ENCODE data around the gene CAPNS1. TPM values are rescaled to one million over a fixed set of nuclear protein-coding genes. Genes with fewer than 3 reads are reported as not detected.

The CAPNS1 gene
- total RNA-seq, 1 donor from 2014 or later = 431 TPM

DNA sequence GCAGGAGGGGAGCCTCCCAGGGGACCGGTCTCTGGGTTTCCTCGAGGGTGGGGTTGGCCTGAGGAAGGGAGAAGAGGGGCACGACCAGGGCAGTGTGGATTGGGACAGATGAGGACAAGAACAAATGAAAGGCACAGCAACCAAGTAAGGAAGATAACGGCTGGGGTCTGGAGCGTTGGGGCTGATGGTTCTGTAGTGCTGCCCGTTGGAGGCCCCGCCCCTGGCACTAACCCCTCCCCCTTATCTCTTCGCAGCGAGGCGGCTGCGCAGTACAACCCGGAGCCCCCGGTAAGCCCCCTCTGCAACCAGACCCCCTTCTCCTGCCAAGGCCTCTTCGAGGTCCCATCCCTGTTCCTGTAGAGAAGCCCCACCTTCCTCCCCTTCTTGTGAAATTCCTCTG lies 2.2 kb downstream of the CAPNS1 start:
- H3K4me3 Mint-ChIP-seq (ENCODE audit: low read depth) = no peak overlapping the region
- no peak overlapping the region for H3K27ac Mint-ChIP-seq
- intact Hi-C loops (cut with micrococcal nuclease) = no loop called here

DNA sequence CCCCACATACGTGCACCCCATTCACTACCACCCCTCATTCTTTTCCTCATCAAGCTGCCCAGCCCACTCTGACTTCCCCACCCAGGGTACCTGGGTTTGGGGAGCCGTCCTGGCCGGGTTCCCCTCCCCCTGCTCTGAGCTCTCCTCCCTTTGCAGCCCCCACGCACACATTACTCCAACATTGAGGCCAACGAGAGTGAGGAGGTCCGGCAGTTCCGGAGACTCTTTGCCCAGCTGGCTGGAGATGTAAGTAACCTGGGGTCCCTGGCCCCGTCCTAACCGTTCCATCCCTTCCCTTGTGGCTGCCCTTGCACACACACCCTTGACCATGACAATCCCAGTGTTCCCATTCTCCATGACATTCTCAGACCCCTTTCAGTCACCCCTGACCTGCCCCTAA lies 2.6 kb downstream of the CAPNS1 start:
- Mint-ChIP-seq H3K4me3 (ENCODE audit: low read depth) (peak overlapping the region; percentile 48), H3K4me1 (ENCODE audit: low read depth) (peaks cover 15% of the 10 kb centered on the region), H3K9me3 (no peaks in the 10 kb centered on the region), H3K36me3 (ENCODE audit: low read depth) (peaks cover 57% of the 10 kb centered on the region), H3K27me3 (ENCODE audit: low read depth) (no peaks in the 10 kb centered on the region), H3K27ac (no peak overlapping the region)
- intact Hi-C loops (cut with micrococcal nuclease) = no loop called here
- DNase-seq (ENCODE audit: low spot score) = no peak

More for the DNA sequence above, 2.2 kb downstream of the CAPNS1 start:
- Mint-ChIP-seq H3K9me3 (no peaks in the 10 kb centered on the region), H3K27me3 (ENCODE audit: low read depth) (no peaks in the 10 kb centered on the region), H3K4me1 (ENCODE audit: low read depth) (peaks cover 15% of the 10 kb centered on the region), H3K36me3 (ENCODE audit: low read depth) (peaks cover 54% of the 10 kb centered on the region)
- DNase-seq (ENCODE audit: low spot score) = no peak

DNA sequence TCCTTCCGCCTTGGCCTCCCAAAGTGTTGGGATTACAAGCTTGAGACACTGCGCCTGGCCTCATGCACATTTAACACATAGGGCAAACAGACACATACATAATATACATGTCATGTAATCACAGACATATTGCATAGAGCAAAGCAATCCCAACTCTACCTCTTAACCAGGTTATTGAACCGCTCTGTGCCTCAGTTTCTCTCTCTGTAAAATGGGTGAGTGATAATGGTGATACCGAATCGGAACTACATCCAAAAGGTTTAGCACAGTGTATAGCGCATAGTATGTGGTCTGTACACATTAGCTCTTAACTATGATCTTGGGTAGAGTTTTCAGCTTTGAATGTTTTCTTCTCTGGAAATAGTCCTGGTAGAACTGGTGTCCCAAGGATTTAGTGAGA lies 4.8 kb downstream of the CAPNS1 start:
- DNase-seq (ENCODE audit: low spot score) = no peak

DNA sequence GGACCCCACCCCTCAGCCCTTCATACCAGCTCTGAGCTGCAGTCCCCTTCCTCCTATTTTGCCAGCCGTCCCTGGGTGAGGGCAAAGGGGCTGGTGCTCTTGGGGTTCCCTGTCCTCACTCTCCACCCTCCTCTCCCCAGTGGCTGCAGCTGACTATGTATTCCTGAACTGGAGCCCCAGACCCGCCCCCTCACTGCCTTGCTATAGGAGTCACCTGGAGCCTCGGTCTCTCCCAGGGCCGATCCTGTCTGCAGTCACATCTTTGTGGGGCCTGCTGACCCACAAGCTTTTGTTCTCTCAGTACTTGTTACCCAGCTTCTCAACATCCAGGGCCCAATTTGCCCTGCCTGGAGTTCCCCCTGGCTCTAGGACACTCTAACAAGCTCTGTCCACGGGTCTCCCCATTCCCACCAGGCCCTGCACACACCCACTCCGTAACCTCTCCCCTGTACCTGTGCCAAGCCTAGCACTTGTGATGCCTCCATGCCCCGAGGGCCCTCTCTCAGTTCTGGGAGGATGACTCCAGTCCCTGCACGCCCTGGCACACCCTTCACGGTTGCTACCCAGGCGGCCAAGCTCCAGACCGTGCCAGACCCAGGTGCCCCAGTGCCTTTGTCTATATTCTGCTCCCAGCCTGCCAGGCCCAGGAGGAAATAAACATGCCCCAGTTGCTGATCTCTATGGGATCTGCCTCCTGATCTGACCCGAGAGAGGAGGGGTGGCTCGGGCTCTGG lies 10.0 kb downstream of the CAPNS1 start:
- H3K27ac Mint-ChIP-seq = no peak overlapping the region
- H3K9me3 Mint-ChIP-seq = no peaks in the 10 kb centered on the region

More for the DNA sequence above, 4.8 kb downstream of the CAPNS1 start:
- H3K36me3 Mint-ChIP-seq (ENCODE audit: low read depth) = peaks cover 75% of the 10 kb centered on the region
- H3K4me1 Mint-ChIP-seq (ENCODE audit: low read depth) = peaks cover 16% of the 10 kb centered on the region
- no peak overlapping the region for H3K4me3 Mint-ChIP-seq (ENCODE audit: low read depth)
- no peak overlapping the region for H3K27ac Mint-ChIP-seq
- intact Hi-C loops (cut with micrococcal nuclease) = no loop called here
- no peaks in the 10 kb centered on the region for H3K9me3 Mint-ChIP-seq
- no peaks in the 10 kb centered on the region for H3K27me3 Mint-ChIP-seq (ENCODE audit: low read depth)

DNA sequence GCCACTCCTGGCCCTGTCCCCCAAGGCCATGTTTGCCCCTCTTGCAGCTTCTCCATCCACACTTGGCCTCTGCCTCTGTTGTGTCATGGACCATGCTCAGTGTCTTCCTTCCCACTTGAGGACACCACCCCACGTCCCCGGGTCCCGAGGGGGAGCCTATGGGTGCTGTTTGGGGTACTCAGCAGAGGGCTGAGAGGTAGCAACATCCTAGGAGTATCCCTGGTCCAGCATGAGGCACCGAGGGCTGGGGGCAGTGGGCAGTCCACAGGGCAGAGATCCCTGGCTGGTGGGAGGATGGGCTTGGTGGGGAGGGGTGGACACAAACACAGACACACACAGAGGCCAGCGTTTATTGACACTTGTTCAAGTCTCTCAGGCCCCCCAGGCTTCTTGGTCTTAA lies 10.7 kb downstream of the CAPNS1 start:
- intact Hi-C loops (cut with micrococcal nuclease) = no loop called here
- Mint-ChIP-seq H3K9me3 (no peaks in the 10 kb centered on the region), H3K4me3 (ENCODE audit: low read depth) (no peak overlapping the region), H3K27me3 (ENCODE audit: low read depth) (no peaks in the 10 kb centered on the region), H3K4me1 (ENCODE audit: low read depth) (peaks cover 3% of the 10 kb centered on the region), H3K27ac (no peak overlapping the region), H3K36me3 (ENCODE audit: low read depth) (peaks cover 51% of the 10 kb centered on the region)
- DNase-seq (ENCODE audit: low spot score) = no peak

More for the DNA sequence above, 10.0 kb downstream of the CAPNS1 start:
- H3K4me1 Mint-ChIP-seq (ENCODE audit: low read depth) = peaks cover 3% of the 10 kb centered on the region
- H3K27me3 Mint-ChIP-seq (ENCODE audit: low read depth) = no peaks in the 10 kb centered on the region
- intact Hi-C loops (cut with micrococcal nuclease) = no loop called here
- peaks cover 57% of the 10 kb centered on the region for H3K36me3 Mint-ChIP-seq (ENCODE audit: low read depth)
- H3K4me3 Mint-ChIP-seq (ENCODE audit: low read depth) = no peak overlapping the region
- no peak for DNase-seq (ENCODE audit: low spot score)

DNA sequence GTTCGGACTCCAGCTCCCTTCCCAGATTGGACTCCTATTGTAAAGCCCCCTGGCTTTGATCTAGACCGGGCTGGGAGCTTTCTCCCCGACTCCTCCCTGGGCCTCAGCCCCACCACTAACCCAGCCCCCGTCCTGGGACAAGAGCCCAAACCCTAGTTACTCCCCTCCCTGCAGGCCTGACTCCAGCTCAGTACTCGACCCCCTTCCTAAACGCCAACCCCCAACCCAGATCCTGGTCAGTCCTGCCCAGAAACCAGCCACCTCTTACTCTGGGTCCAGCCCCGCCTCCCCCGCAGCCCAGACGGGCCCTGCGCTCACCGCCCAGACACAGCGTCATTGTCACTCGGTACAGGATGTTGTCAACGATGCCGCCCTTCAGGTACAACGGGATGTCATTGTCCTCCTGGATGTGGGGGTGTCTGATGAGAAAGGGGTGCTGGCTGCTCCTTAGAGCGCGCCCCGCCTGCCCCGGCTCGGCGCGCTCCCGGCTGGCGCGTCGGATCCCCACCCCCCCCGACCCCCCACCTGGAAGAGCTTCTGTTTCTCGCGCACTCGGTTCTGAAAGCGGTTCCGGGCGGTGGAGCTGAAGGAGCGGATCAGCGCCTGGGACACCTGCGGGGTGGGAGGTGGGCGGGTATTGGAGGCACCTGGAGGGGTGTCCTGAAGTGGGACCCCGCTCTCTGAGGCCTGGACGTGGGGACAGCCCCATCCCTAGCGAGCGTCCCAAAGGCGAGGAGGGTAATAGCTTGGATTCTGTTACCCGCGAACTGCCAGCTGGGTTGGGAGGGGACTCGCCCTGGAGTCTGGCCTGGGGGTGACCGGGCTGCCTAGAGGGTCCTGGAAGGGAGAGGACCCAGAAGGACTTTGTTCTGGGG lies 11.5 kb downstream of the CAPNS1 start:
- Mint-ChIP-seq H3K27me3 (ENCODE audit: low read depth) (no peaks in the 10 kb centered on the region), H3K4me1 (ENCODE audit: low read depth) (peaks cover 3% of the 10 kb centered on the region), H3K27ac (no peak overlapping the region), H3K36me3 (ENCODE audit: low read depth) (peaks cover 43% of the 10 kb centered on the region), H3K9me3 (no peaks in the 10 kb centered on the region), H3K4me3 (ENCODE audit: low read depth) (no peak overlapping the region)
- intact Hi-C loops (cut with micrococcal nuclease) = no loop called here
- DNase-seq (ENCODE audit: low spot score) = no peak

DNA sequence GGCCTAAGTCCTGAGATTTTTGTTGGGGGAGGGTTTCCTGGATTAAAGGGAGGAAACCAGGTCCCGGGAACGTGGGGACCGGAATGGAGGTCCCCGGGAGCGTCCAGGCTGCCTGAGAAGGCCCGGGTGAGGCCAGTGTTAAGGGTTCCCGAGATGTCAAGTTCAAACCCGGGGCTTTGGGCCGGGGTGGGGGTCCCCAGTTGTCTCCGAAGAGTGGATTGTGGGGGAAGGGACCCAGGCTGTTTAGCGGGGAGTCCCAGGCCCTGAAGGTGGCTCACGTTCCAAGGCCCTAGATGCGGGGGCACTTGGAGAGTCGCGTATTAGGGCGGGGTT lies 12.1 kb downstream of the CAPNS1 start:
- intact Hi-C loops (cut with micrococcal nuclease) = no loop called here
- Mint-ChIP-seq H3K27me3 (ENCODE audit: low read depth) (no peaks in the 10 kb centered on the region), H3K9me3 (no peaks in the 10 kb centered on the region), H3K4me1 (ENCODE audit: low read depth) (peaks cover 3% of the 10 kb centered on the region), H3K4me3 (ENCODE audit: low read depth) (no peak overlapping the region), H3K36me3 (ENCODE audit: low read depth) (peaks cover 37% of the 10 kb centered on the region), H3K27ac (no peak overlapping the region)
- DNase-seq (ENCODE audit: low spot score) = no peak

DNA sequence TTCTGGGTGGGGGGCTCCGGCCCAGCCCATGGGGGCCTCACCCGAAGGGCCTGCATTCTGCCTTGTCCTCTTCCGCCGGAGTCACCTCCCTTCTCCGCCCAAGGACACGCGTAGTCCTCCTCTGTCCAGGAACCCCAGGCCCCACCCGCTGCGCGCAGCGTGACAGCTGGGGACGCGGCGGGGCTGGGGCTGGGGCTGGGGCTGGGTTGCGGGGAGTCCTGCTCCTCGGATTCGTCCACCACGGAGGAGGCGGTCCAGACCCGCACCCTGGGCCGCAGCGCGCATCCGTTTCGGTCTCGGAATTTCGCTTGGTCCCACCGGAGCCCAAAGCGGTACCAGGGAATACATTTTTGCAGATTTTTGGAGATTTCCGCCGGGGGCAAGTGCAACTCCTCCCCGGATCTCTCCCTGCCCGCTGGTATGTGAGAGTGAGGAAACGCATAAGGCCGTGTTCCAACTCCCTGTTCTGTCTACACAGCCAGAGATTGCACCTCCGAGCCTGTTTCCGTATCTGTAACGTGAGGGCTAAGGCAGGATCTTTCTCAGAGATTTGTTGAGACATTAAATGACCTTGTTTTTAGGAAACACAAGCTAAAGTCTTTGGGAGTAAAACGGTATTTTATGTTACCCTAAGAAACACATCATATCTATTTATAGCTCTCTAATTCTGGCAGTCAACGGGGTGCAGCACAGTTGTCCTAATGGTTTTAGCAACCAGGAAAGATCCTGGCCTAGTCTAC lies 12.7 kb downstream of the CAPNS1 start, which contains the start of gene COX7A1:
Gene COX7A1, minus strand, starts transcription at position 96 of the 740 bp plus-strand sequence. Its CDS starts 40 bp downstream, at position 56.
- no peak for DNase-seq (ENCODE audit: low spot score)
- Mint-ChIP-seq H3K4me3 (ENCODE audit: low read depth) (no peak within 1 kb of the TSS), H3K27me3 (ENCODE audit: low read depth) (no peaks in the 10 kb centered on the region), H3K9me3 (no peaks in the 10 kb centered on the region), H3K27ac (no peak within 1 kb of the TSS), H3K36me3 (ENCODE audit: low read depth) (peaks cover 33% of the 10 kb centered on the region), H3K4me1 (ENCODE audit: low read depth) (peaks cover 3% of the 10 kb centered on the region)
- intact Hi-C loops (cut with micrococcal nuclease) = no loop called here

DNA sequence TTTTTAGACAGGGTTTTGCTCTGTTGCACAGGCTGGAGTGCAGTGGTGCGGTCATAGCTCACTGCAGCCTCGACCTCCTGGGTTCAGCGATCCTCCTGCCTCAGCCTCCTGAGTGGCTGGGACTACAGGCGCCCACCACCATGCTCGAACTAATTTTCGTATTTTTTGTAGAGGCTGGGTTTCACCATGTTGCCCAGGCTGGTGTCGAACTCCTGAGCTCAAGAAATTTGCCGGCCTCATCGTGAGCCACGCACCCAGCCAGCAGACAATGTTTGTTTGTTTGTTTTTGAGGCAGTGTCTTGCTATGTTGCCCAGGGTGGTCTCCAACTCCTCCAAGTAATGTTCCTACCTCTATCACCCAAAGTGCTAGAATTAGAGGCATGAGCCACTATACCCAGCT lies 13.3 kb downstream of the CAPNS1 start:
- intact Hi-C loops (cut with micrococcal nuclease) = no loop called here
- Mint-ChIP-seq H3K4me3 (ENCODE audit: low read depth) (no peak overlapping the region), H3K36me3 (ENCODE audit: low read depth) (peaks cover 28% of the 10 kb centered on the region), H3K27me3 (ENCODE audit: low read depth) (no peaks in the 10 kb centered on the region), H3K9me3 (no peaks in the 10 kb centered on the region), H3K4me1 (ENCODE audit: low read depth) (peaks cover 3% of the 10 kb centered on the region), H3K27ac (no peak overlapping the region)
- DNase-seq (ENCODE audit: low spot score) = no peak

DNA sequence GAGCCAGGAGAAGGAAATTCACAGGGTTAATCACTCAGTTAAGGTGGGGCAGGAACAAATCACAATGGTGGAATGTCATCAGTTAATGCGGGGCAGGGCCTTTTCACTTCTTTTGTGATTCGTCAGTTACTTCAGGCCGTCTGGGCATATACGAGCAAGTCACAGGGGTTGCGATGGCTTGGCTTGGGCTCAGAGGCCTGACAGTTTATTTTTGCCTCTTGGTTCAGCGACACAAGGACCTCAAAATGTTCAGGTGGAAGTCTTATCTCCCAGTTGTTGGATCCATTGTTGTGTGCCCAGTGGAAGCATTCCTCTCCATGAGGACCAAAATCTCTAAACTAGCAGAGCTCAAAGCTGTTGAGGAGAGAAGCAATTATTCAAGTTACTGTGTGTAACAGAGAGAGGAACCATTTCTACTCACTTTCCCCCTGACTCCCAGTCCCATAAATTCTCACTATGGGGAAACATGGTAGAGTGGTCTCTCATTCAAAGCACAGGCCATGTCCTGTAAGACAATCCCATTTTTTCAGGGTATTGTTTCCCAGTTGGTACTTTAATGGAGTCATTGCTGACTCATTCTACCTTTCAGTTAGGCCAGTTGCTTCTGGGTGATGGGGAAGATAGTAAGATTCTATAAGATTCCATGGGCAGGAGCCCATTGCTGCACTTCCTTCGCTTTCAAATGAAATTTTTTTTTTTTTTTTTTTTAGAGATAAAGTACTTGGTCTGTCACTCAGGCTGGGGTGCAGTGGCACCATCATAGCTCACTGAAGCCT lies 21.1 kb downstream of the CAPNS1 start:
- DNase-seq (ENCODE audit: low spot score) = no peak
- no peaks in the 10 kb centered on the region for H3K27me3 Mint-ChIP-seq (ENCODE audit: low read depth)
- H3K4me3 Mint-ChIP-seq (ENCODE audit: low read depth) = no peak overlapping the region
- H3K4me1 Mint-ChIP-seq (ENCODE audit: low read depth) = no peaks in the 10 kb centered on the region
- H3K36me3 Mint-ChIP-seq (ENCODE audit: low read depth) = peaks cover 2% of the 10 kb centered on the region
- intact Hi-C loops (cut with micrococcal nuclease) = no loop called here
- H3K27ac Mint-ChIP-seq = no peak overlapping the region
- H3K9me3 Mint-ChIP-seq = no peaks in the 10 kb centered on the region

DNA sequence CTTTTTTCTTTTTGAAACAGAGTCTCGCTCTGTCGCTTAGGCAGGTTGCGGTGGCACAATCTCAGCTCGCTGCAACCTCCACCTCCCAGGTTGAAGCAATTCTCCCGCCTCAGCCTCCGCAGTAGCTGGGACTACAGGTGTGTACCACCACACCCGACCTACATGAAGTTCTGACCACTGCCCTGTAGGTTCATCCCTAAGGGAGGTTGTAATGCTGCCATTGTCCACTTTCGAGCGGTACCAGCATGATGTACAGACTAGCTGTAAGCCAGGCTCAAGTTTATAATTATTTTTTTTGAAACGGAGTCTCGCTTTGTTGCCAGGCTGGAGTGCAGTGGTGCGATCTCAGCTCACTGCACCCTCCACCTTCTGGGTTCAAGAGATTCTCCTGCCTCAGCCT lies 23.9 kb downstream of the CAPNS1 start:
- no peaks in the 10 kb centered on the region for H3K27me3 Mint-ChIP-seq (ENCODE audit: low read depth)
- intact Hi-C loops (cut with micrococcal nuclease) = no loop called here
- no peak overlapping the region for H3K27ac Mint-ChIP-seq
- H3K9me3 Mint-ChIP-seq = no peaks in the 10 kb centered on the region
- no peaks in the 10 kb centered on the region for H3K4me1 Mint-ChIP-seq (ENCODE audit: low read depth)
- no peak overlapping the region for H3K4me3 Mint-ChIP-seq (ENCODE audit: low read depth)
- DNase-seq (ENCODE audit: low spot score) = no peak
- H3K36me3 Mint-ChIP-seq (ENCODE audit: low read depth) = peaks cover 2% of the 10 kb centered on the region

DNA sequence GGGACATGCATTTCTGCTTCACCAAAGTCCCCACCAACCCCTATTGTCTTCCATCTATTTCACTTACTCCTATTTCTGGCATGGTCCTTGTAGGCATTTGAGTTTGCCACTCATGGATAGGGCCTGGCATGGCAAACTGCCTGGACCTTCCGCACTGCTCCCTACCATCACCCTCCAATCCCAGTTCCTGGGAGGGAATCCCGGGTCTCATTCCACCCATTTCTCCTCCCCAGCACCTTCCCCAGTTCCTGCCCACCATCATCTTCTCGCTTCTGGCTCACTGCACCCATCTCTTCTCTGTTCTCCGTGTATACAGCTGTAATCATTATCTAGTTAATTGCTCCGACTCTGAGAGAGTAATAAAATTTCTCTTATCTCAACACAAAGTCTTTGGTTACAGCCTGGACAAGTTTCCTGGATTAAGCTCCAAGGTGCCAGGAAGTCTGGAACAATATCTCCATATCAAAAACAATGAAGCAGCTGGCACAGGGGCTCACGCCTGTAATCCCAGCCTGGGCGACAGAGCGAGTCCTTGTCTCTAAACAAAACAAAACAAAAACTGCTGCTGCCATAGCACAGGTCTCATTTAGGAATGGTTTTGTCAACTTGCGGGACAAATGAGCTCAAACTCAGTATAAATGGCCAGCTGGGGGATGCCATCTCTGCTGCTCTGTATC lies 29.4 kb downstream of the CAPNS1 start:
- DNase-seq (ENCODE audit: low spot score) = no peak
- Mint-ChIP-seq H3K27ac (peak overlapping the region; percentile 6), H3K4me3 (ENCODE audit: low read depth) (no peak overlapping the region), H3K36me3 (ENCODE audit: low read depth) (no peaks in the 10 kb centered on the region), H3K9me3 (no peaks in the 10 kb centered on the region), H3K4me1 (ENCODE audit: low read depth) (peaks cover 4% of the 10 kb centered on the region), H3K27me3 (ENCODE audit: low read depth) (no peaks in the 10 kb centered on the region)
- intact Hi-C loops (cut with micrococcal nuclease) = no loop called here
